GM12878 (cell line): ENCODE results near the gene PSENEN. TPM values are rescaled to one million over a fixed set of nuclear protein-coding genes. Genes with fewer than 3 reads are reported as not detected.

Source experiments
- BMI1 ChIP-seq: fragments of 450-650 bp; IDR thresholded peaks from 2 replicates; pipeline ENCODE4 v1.6.1; 2016; ENCODE audit warnings: mild to moderate bottlenecking, moderate library complexity, borderline replicate concordance
- DPF2 ChIP-seq: fragments of 450-650 bp; IDR thresholded peaks from 2 replicates; pipeline ENCODE4 v1.6.1; 2017; ENCODE audit warnings: mild to moderate bottlenecking
- EED ChIP-seq: sonication (generic); IDR thresholded peaks from 2 replicates; pipeline ENCODE4 v1.6.1; 2016; ENCODE audit warnings: antibody characterized with exemption, low read depth
- EP300 ChIP-seq, 2 experiments: fragments of 150-350 bp in 1 of 2; IDR thresholded peaks; 2 replicates each; pipeline ENCODE4 v1.6.1; 2011 to 2012; ENCODE audit warnings: low read depth in 2 of 2, low read length in 2 of 2, borderline replicate concordance in 1 of 2, improper control_type of control experiment in 1 of 2, inconsistent platforms in 1 of 2; ENCODE audit not compliant: control insufficient read depth in 1 of 2
- GABPA ChIP-seq: IDR thresholded peaks from 2 replicates; pipeline ENCODE4 v1.6.1; 2014; ENCODE audit warnings: antibody characterized with exemption, low read depth, mild to moderate bottlenecking, inconsistent platforms
- LARP7 ChIP-seq: fragments of 450-650 bp; IDR thresholded peaks from 2 replicates; pipeline ENCODE4 v1.6.1; 2017; ENCODE audit warnings: mild to moderate bottlenecking
- MXI1 ChIP-seq: fragments of 150-350 bp; IDR thresholded peaks from 2 replicates; pipeline ENCODE4 v1.6.1; 2011; ENCODE audit warnings: low read depth, mild to moderate bottlenecking, inconsistent platforms, low read length, improper control_type of control experiment
- NFYB ChIP-seq: IDR thresholded peaks from 2 replicates; pipeline ENCODE4 v1.6.1; 2011; ENCODE audit warnings: low read depth, mild to moderate bottlenecking, low read length, improper control_type of control experiment, moderate library complexity; ENCODE audit not compliant: insufficient read depth
- NR2F1 ChIP-seq: fragments of 450-650 bp; conservative IDR thresholded peaks from 2 replicates; pipeline ENCODE4 v1.6.1; 2017; ENCODE audit warnings: mild to moderate bottlenecking
- POLR2AphosphoS5 ChIP-seq: IDR thresholded peaks from 2 replicates; pipeline ENCODE4 v1.6.1; 2011; ENCODE audit warnings: mild to moderate bottlenecking, low read length, inconsistent platforms
- PRDM15 ChIP-seq: fragments of 450-650 bp; formaldehyde crosslinking; IDR thresholded peaks from 2 replicates; pipeline ENCODE4 v1.4.0; 2020; ENCODE audit warnings: mild to moderate bottlenecking, moderate library complexity
- TAF1 ChIP-seq: IDR thresholded peaks from 2 replicates; pipeline ENCODE4 v1.6.1; 2011; ENCODE audit warnings: mild to moderate bottlenecking, low read depth, low read length, borderline replicate concordance
- ZNF217 ChIP-seq: fragments of 450-650 bp; IDR thresholded peaks from 2 replicates; pipeline ENCODE4 v1.6.1; 2017; ENCODE audit warnings: antibody characterized with exemption, mild to moderate bottlenecking
- polyA plus RNA-seq, 11 experiments: library from polyadenylated mRNA; depleted of rRNA in 4 of 11; unstranded in 6 of 11; stranded (reverse) in 5 of 11; fragments of >200 nt; fragmentation: Nextera tagmentation in 4 of 11; fragmentation: Illumina TruSeq in 1 of 11; extraction: Ambion mirVana in 4 of 11; extraction: Trizol in 1 of 11; gene quantifications; 1 replicate in 1 of 11; 2 replicates in 10 of 11; pipeline versions ENCODE4 v1.2.1 to v1.2.3, GENCODE V29; 2011 to 2016; ENCODE audit warnings: inconsistent platforms in 2 of 11, missing spikeins in 2 of 11, low read depth in 1 of 11
- total RNA-seq, 4 experiments: library from RNA; depleted of rRNA in 3 of 4; stranded (reverse); fragments of >200 nt in 3 of 4; fragmentation: Illumina TruSeq in 1 of 4; extraction: Trizol in 1 of 4; gene quantifications; 2 replicates each; pipeline versions ENCODE4 v1.2.1 to v1.2.3, GENCODE V29; 2013 to 2021
- TF ChIP-seq, protein P1 (sequence below): fragments of 450-650 bp; IDR thresholded peaks from 2 replicates; pipeline ENCODE4 v1.6.1; 2017; ENCODE audit warnings: mild to moderate bottlenecking, moderate library complexity
- TF ChIP-seq, protein P2 (sequence below): IDR thresholded peaks from 2 replicates; pipeline ENCODE4 v1.6.1; 2011; ENCODE audit warnings: borderline replicate concordance, low read depth, mild to moderate bottlenecking, moderate library complexity, low read length; ENCODE audit not compliant: insufficient read depth, poor library complexity, severe bottlenecking
- TF ChIP-seq, protein P3 (sequence below): fragments of 450-650 bp; IDR thresholded peaks from 2 replicates; pipeline ENCODE4 v1.6.1; 2018; ENCODE audit warnings: borderline replicate concordance, mild to moderate bottlenecking; ENCODE audit not compliant: partially characterized antibody

Gene PSENEN
- total and polyA plus RNA-seq, 10 of the 15 experiments (the other 5 are each of a cell fraction or from before 2014, with no cell fraction given), result 14.4 to 178 (median 43.5) TPM

DNA sequence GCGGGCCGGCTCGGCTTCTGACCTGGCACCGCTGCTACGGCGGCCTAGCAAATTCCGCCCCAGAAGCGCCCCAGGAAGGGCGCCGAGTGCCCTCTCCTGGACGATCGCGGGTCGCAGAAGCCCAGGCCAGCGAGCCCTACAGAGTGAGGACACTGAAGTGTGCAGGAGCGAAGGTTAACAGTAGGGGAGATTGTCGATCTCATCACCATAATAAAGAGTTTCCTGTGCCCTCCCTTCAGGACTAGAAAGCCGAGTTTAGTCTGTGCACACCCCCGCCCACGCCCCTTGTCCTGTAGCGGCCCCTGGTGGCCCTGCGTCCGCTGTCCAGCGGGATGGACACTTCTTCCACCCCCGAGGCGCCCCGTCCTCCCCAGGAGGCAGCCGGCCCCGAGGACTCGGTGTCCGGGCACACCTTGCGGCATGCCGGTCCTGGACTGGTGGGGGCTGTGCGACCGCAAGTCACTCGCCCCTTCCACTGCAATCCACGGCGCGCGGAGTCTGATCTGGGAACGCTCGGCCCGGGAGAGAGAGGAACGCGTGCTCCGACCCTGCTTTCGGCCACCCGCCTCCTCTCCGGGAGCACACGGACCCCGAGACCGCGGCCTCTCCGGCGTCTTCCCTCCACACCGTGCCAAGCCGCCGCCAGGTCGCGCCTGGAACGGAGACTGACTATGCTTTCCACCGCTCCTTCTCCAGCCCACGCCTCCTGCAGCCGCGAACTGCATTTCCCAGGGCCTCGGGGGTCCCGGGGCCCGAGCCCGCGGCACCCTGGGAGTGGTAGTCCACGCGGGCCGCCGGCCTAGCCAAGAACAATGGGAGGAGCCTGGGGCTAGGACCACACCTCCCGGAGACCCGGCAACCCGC is 28.4 kb upstream of the PSENEN start (continued):
- TF ChIP-seq PRDM15, result no peak
- no peak for TF ChIP-seq ZNF217
- no peak; the same call in 1 of the 2 replicates for TF ChIP-seq POLR2AphosphoS5
- TF ChIP-seq GABPA, result no peak
- no peak for TF ChIP-seq BMI1
- 0 out of 2 replicates have a peak, but pooled peaks have one; percentile 18 for TF ChIP-seq TAF1
- TF ChIP-seq EP300 (IDR thresholded peaks at IDR 0.05; ENCODE audit: borderline replicate concordance in 1 of 2, control insufficient read depth in 1 of 2, low read depth in 2 of 2, low read length in 2 of 2), result no peak
- TF ChIP-seq NFYB, result no peak
- peak; percentile 76; the same call in 1 of the 2 replicates for TF ChIP-seq LARP7
- TF ChIP-seq MXI1, result no peak; the same call in none of the 2 replicates
- TF ChIP-seq, protein P1, sequence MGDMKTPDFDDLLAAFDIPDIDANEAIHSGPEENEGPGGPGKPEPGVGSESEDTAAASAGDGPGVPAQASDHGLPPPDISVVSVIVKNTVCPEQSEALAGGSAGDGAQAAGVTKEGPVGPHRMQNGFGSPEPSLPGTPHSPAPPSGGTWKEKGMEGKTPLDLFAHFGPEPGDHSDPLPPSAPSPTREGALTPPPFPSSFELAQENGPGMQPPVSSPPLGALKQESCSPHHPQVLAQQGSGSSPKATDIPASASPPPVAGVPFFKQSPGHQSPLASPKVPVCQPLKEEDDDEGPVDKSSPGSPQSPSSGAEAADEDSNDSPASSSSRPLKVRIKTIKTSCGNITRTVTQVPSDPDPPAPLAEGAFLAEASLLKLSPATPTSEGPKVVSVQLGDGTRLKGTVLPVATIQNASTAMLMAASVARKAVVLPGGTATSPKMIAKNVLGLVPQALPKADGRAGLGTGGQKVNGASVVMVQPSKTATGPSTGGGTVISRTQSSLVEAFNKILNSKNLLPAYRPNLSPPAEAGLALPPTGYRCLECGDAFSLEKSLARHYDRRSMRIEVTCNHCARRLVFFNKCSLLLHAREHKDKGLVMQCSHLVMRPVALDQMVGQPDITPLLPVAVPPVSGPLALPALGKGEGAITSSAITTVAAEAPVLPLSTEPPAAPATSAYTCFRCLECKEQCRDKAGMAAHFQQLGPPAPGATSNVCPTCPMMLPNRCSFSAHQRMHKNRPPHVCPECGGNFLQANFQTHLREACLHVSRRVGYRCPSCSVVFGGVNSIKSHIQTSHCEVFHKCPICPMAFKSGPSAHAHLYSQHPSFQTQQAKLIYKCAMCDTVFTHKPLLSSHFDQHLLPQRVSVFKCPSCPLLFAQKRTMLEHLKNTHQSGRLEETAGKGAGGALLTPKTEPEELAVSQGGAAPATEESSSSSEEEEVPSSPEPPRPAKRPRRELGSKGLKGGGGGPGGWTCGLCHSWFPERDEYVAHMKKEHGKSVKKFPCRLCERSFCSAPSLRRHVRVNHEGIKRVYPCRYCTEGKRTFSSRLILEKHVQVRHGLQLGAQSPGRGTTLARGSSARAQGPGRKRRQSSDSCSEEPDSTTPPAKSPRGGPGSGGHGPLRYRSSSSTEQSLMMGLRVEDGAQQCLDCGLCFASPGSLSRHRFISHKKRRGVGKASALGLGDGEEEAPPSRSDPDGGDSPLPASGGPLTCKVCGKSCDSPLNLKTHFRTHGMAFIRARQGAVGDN, result peak; percentile 3; the same call in 1 of the 2 replicates
- TF ChIP-seq NR2F1, result peak; percentile 63; the same call in 1 of the 2 replicates
- peak; percentile 52; the same call in 1 of the 2 replicates for TF ChIP-seq DPF2
- TF ChIP-seq, protein P2, sequence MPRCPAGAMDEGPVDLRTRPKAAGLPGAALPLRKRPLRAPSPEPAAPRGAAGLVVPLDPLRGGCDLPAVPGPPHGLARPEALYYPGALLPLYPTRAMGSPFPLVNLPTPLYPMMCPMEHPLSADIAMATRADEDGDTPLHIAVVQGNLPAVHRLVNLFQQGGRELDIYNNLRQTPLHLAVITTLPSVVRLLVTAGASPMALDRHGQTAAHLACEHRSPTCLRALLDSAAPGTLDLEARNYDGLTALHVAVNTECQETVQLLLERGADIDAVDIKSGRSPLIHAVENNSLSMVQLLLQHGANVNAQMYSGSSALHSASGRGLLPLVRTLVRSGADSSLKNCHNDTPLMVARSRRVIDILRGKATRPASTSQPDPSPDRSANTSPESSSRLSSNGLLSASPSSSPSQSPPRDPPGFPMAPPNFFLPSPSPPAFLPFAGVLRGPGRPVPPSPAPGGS, result no peak
- TF ChIP-seq, protein P3, sequence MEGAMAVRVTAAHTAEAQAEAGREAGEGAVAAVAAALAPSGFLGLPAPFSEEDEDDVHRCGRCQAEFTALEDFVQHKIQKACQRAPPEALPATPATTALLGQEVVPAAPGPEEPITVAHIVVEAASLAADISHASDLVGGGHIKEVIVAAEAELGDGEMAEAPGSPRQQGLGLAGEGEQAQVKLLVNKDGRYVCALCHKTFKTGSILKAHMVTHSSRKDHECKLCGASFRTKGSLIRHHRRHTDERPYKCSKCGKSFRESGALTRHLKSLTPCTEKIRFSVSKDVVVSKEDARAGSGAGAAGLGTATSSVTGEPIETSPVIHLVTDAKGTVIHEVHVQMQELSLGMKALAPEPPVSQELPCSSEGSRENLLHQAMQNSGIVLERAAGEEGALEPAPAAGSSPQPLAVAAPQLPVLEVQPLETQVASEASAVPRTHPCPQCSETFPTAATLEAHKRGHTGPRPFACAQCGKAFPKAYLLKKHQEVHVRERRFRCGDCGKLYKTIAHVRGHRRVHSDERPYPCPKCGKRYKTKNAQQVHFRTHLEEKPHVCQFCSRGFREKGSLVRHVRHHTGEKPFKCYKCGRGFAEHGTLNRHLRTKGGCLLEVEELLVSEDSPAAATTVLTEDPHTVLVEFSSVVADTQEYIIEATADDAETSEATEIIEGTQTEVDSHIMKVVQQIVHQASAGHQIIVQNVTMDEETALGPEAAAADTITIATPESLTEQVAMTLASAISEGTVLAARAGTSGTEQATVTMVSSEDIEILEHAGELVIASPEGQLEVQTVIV, result no peak
- peak; percentile 14; the same call in 1 of the 2 replicates for TF ChIP-seq EED
